HCT116 (cell line): ENCODE data around the gene PRKRIP1.

Experiments
- CTCF ChIP-seq, 3 experiments: fragments of 200-600 bp in 1 of 3; sonication (generic) in 1 of 3; IDR thresholded peaks in 2 of 3; conservative IDR thresholded peaks in 1 of 3; 2 replicates each; pipeline ENCODE4 v1.5.1; 2012 to 2017; ENCODE audit warnings: low read depth in 2 of 3, low read length in 2 of 3, antibody characterized with exemption in 1 of 3, borderline replicate concordance in 1 of 3, control low read depth in 1 of 3, mild to moderate bottlenecking in 1 of 3, mixed read lengths in 1 of 3, mixed run types in 1 of 3, moderate library complexity in 1 of 3; ENCODE audit not compliant: insufficient read depth in 1 of 3
- EZH2 ChIP-seq: fragments of 200-600 bp; sonication (generic); IDR thresholded peaks from 2 replicates; pipeline ENCODE4 v1.6.1; 2017; ENCODE audit warnings: antibody characterized with exemption, mixed run types
- EZH2phosphoT487 ChIP-seq: fragments of 200-600 bp; IDR thresholded peaks from 2 replicates; pipeline ENCODE4 v1.6.1; 2018; ENCODE audit warnings: antibody characterized with exemption, borderline replicate concordance
- JUND ChIP-seq: IDR thresholded peaks from 2 replicates; pipeline ENCODE4 v1.6.1; 2012
- POLR2AphosphoS5 ChIP-seq: IDR thresholded peaks from 2 replicates; pipeline ENCODE4 v1.6.1; 2011; ENCODE audit warnings: mild to moderate bottlenecking, low read depth, low read length, moderate library complexity
- SRF ChIP-seq: IDR thresholded peaks from 2 replicates; pipeline ENCODE4 v1.6.1; 2012; ENCODE audit warnings: low read depth

DNA sequence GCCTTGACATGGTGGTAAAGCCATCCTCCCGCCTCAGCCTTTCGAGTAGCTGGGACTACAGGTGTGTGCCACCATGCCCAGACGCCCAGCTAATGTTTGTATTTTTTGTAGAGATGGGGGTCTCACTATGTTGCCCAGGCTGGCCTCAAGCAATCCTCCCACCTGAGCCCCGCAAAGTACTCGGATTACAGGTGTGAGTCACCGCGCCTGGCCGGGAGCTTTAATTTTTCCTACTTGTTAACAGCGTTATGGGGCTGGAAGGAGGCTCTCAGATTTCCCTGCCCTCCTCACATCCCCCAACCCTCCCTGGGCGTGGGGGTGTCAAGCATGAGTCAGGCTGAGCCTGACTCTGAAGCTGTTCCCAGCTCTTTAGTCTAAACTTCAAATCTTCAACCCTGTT lies 60.2 kb downstream of the PRKRIP1 start:
- TF ChIP-seq POLR2AphosphoS5 = 0 out of 2 replicates have a peak, but pooled peaks have one; percentile 35
- no peak for TF ChIP-seq CTCF (IDR thresholded peaks at IDR 0.05 in 2 of 3, conservative IDR thresholded peaks at IDR 0.05 in 1 of 3; ENCODE audit: borderline replicate concordance in 1 of 3, insufficient read depth in 1 of 3, low read depth in 2 of 3, low read length in 2 of 3)
- peak; percentile 75 for TF ChIP-seq JUND
- no peak for TF ChIP-seq SRF
- TF ChIP-seq EZH2 = no peak
- no peak for TF ChIP-seq EZH2phosphoT487
